ENCODE data around the gene MUC21.
"Not testable (repeated sequence)": the region's sequence is repeated elsewhere in the genome, so short reads cannot be mapped to it uniquely, and the experiment has no call there.

Gene MUC21

DNA sequence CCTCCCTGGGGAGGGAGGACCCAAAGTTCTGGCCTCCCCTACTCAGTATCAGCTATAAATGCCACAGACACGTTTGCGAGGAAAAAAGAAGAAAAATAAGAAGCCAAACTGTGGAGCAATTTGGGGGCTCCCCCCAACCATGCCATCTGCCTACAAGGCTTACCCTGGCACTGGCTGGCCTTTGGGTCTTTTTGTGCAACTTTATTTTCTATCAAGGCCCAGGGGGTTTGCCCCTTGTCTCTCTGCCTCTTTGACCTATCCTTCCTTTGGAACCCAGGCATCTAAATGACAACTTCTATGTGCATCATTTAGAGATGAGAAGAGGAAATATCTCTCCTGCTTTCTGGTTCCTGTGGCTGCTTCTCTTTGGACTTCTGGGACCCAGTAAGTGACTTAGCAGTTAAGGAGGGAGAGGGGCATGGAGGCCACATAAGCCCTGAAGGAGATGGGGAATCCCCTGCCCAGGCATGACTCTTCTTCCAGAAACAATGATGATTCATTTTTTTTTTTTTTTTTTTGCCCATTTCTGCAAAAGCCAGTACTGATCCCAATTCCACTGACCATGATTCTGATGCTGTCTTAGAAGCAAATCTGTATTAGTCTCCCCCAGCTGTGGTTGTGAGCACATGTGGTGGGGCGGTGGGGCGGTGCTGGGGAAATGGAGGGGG, 27.0 kb downstream of the MUC21 start, which contains the start of gene MUC22:
MUC22 (plus strand) TSS at position 82 of the 668 bp plus-strand sequence; CDS start at position 315, 233 bp downstream.
- no peak for DNase-seq

- DNase-seq = no peak
Observed at GRCh38 chr6:31011153-31011552, 27.6 kb downstream of the MUC21 start.

DNA sequence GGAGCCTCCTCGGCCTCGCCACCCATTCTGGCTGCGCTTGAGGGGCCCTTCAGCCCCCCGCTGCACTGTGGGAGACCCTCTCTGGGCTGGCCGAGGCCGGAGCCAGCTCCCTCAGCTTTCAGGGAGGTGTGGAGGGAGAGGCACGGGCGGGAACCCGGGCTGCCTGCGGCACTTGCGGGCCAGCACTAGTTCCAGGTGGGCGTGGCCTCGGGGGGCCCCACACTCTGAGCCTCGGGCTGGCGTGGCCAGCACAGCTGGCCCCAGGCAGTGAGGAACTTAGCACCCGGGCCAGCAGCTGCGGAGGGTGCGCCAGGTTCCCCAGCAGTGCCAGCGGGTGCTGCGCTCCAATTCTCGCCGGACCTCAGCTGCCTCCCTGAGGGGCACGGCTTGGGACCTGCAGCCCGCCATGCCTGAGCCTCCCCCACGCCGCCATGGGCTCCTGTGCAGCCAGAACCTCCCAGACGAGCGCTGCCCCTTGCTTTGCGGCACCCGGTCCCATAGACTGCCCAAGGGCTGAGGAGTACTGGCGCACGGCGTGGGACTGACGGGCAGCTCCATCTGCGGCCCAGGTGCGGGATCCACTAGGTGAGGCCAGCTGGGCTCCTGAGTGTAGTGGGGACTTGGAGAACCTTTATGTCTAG, 33.3 kb downstream of the MUC21 start:
- no peak for DNase-seq

DNA sequence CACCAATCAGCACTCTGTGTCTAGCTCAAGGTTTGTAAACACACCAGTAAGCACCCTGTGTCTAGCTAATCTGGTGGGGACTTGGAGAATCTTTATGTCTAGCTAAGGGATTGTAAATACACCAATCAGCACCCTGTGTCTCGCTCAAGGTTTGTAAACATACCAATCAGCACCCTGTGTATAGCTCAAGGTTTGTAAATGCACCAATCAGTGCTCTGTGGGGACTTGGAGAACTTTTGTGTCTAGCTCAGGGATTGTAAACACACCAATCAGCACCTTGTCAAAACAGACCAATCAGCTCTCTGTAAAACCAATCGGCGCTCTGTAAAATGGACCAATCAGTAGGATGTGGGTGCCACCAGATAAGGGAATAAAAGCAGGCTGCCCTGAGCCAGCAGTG, 33.9 kb downstream of the MUC21 start:
- not testable (repeated sequence) for DNase-seq

GRCh38 chr6:31020057-31020456, 36.5 kb downstream of the MUC21 start:
- no peak for DNase-seq

DNA sequence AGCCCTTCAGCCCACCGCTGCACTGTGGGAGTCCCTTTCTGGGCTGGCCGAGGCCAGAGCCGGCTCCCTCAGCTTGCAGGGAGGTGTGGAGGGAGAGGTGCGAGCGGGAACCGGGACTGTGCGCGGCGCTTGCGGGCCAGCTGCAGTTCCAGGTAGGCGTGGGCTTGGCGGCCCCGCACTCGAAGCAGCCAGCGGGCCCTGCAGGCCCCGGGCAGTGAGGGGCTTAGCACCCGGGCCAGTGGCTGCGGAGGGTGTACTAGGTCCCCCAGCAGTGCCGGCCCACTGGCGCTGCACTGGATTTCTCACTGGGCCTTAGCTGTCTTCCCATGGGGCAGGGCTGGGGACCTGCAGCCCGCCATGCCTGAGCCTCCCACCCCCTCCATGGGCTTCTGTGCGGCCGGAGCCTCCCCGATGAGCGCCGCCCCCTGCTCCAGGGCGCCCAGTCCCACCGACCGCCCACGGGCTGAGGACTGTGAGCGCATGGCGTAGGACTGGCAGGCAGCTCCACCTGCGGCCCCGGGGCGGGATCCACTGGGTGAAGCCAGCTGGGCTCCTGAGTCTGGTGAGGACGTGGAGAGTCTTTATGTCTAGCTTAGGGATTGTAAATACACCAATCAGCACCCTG, 37.2 kb downstream of the MUC21 start:
- not testable (repeated sequence) for DNase-seq

DNA sequence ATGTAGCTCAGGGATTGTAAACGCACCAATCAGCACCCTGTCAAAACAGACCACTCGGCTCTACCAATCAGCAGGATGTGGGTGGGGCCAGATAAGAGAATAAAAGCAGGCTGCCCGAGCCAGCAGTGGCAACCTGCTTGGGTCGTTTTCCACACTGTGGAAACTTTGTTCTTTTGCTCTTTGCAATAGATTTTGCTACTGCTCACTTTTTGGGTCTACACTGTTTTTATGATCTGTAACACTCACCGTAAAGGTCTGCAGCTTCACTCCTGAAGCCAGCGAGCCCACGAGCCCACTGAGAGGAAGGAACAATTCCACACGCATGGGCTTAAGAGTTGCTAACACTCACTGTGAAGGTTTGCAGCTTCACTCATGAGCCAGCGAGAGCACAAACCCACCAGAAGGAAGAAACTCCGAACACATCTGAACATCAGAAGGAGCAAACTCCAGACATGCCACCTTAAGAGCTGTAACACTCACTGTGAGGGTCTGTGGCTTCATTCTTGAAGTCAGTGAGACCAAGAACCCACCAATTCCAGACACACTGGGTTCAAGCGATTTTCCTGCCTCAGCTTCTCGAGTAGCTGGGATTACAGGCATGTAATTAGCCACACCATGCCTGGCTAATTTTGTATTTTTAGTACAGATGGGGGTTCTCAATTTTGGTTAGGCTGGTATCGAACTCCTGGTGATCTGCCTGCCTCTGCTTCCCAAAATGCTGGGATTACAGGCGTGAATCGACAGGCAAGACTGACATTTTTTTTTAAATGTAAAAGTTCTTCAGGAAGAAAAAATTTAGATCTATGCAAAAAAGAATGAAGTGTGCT, 38.4 kb downstream of the MUC21 start:
- not testable (repeated sequence) for DNase-seq

- no peak for DNase-seq
Observed at GRCh38 chr6:31025595-31025994, 42.1 kb downstream of the MUC21 start.

DNA sequence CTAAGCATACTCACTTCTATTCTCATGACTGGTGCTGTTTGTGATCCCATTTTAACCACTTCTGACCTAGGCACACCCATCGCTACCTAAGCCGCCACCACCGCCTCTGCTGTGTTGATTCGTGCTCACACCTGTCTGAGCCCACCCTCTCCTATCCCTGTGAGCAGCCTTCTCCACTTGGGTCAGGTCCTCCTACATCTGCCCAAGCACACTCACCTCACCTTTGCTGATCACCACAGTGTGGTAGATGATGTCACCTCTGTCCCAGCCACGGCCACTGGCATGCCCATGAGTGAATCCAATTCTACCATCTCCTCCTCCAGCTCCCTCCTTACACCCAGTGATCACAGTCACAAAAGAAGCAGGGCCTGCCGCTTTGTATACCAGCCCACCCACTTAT, 47.6 kb downstream of the MUC21 start:
- no peak for DNase-seq

- DNase-seq = no peak
Observed at GRCh38 chr6:31033075-31033474, 49.6 kb downstream of the MUC21 start.

GRCh38 chr6:31035862-31036497, 52.5 kb downstream of the MUC21 start:
- no peak for DNase-seq

DNA sequence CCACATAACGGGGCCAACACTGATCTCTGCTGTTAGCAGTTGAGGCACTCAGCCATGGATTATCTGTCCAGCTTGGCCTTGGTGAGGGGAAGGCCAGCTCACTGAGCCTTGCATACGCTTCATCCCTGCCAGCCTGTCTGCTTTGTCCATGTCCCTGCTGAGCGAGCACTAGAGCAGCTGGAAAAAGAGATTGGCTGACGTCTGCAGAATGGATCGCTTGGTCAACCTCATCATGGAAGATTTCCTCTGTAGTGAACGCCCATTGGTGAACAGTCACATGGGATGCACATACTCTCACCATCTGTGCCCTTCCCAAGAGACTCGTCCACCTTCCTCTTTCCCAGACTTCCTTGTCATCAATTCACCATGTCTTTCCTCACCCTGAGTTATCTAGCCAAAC, 53.7 kb downstream of the MUC21 start:
- no peak for DNase-seq

GRCh38 chr6:31037682-31038081, 54.2 kb downstream of the MUC21 start:
- no peak for DNase-seq

DNA sequence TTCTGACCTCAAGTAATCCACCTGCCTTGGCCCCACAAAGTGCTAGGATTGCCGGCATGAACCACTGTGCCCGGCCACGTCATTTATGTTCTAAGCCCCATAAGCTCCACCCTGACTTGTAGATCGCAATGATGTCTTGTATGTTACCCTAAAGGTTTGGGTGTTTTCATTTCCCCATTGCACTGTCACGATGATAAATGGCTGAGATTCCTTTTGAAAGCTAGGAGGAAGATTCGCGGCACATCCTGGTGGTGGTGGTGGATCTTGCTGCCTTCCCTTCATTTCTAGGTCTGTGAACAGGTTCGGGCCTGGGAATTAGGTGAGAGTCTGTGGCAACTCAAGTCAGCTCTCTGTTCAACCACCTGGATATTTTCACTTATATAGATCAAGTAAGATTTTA, 55.0 kb downstream of the MUC21 start:
- DNase-seq = no peak
